AG04450 (cell line): ENCODE data around the gene MSH5. TPM values are rescaled to one million over a fixed set of nuclear protein-coding genes. Genes with fewer than 3 reads are reported as not detected.

ENCODE experiments used
- CTCF ChIA-PET: fragments of 300-600, 350-600 bp; formaldehyde crosslinking; extraction: SDS; loops from one replicate; lab custom pipeline; 2022; ENCODE audit warnings: antibody characterized with exemption, inconsistent platforms; lab: Charles Lee
- POLR2A ChIA-PET: fragments of 350-600 bp; formaldehyde crosslinking; extraction: SDS; loops from one replicate; lab custom pipeline; 2021; ENCODE audit warnings: antibody characterized with exemption, inconsistent platforms; lab: Yijun Ruan, JAX
- DNase-seq: peaks from one replicate; pipeline ENCODE4 v3.0.0-alpha.2; 2011; ENCODE audit warnings: low read depth, low spot score
- H3K27ac ChIP-seq: one replicate; pipeline ENCODE4 v1.5.1; 2012; ENCODE audit warnings: low read depth, low read length, control low read depth
- H3K27me3 ChIP-seq: one replicate; pipeline ENCODE4 v1.6.0; 2012; ENCODE audit warnings: low read length; ENCODE audit not compliant: control insufficient read depth, insufficient read depth
- H3K4me3 ChIP-seq: 2 replicates; pipeline ENCODE4 v1.5.1; 2011; ENCODE audit warnings: mild to moderate bottlenecking, low read depth, low read length, control low read depth
- H3K9me3 ChIP-seq: 2 replicates; pipeline ENCODE4 v1.5.1; 2012; ENCODE audit warnings: low read length; ENCODE audit not compliant: control insufficient read depth, insufficient read depth
- polyA plus RNA-seq: library from polyadenylated mRNA; depleted of rRNA; stranded (reverse); fragments of >200 nt; gene quantifications from 2 replicates; pipeline ENCODE4 v1.2.3, GENCODE V29; 2011
- TF ChIP-seq, protein P1 (sequence below): IDR thresholded peaks from 2 replicates; pipeline ENCODE4 v1.5.1; 2011; ENCODE audit warnings: low read depth, low read length, control low read depth, inconsistent platforms

The MSH5 gene
- polyA plus RNA-seq, 1 experiment: 6.4 TPM

DNA sequence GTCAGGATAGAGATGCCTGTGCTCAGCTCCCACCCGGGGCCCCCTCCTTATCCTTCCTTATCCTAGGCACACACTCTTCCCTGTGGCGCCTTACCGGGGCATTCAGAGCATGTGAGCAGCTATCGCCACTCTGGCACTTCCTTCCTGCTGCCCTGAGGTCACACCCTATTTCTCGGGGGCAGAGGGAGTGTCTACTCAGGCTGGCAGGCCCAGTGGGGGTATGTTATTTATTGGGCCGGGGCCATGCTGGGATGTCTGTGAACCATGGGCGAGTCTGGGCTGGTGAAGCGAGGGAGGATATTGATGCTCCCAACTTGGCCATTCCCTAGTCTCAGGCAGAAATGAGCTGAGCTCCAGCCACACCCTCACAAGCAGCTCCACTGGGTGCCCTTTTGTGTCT is 28.6 kb upstream of the MSH5 start:
- H3K4me3 ChIP-seq: no peak overlapping the region
- POLR2A ChIA-PET: no interaction called here
- no peaks in the 10 kb centered on the region for H3K9me3 ChIP-seq
- no peak overlapping the region for H3K27ac ChIP-seq
- no peak for DNase-seq
- peaks cover 31% of the 10 kb centered on the region for H3K27me3 ChIP-seq
- TF ChIP-seq, protein P1, sequence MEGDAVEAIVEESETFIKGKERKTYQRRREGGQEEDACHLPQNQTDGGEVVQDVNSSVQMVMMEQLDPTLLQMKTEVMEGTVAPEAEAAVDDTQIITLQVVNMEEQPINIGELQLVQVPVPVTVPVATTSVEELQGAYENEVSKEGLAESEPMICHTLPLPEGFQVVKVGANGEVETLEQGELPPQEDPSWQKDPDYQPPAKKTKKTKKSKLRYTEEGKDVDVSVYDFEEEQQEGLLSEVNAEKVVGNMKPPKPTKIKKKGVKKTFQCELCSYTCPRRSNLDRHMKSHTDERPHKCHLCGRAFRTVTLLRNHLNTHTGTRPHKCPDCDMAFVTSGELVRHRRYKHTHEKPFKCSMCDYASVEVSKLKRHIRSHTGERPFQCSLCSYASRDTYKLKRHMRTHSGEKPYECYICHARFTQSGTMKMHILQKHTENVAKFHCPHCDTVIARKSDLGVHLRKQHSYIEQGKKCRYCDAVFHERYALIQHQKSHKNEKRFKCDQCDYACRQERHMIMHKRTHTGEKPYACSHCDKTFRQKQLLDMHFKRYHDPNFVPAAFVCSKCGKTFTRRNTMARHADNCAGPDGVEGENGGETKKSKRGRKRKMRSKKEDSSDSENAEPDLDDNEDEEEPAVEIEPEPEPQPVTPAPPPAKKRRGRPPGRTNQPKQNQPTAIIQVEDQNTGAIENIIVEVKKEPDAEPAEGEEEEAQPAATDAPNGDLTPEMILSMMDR: no peak
- CTCF ChIA-PET: interaction anchor here (0.7 to 1.0 kb wide), 2 partner anchors 18 to 268 kb away, joined by 4 to 5 read pairs; no protein-coding TSS in a partner anchor

DNA sequence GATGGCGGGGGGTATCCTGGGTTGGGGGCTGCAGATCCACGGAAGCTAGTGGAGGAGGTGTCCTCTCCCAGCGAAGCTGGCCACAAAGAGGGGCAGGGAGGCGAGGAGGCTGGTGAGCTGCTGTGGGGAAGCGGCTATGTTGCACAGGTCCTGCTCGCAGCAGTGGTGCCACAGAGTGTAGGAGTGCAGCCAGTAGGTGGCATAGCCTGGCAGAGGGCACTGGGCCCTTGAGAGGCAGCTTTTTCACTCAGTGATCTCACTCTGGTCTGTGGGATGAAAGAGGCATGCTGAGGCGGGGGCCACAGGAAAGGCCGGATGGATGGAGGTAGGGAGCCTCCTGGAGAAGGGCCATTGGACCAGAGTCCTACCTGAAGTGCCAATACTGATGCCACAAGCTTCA is 27.5 kb upstream of the MSH5 start:
- no peaks in the 10 kb centered on the region for H3K9me3 ChIP-seq
- no peak for DNase-seq
- ChIA-PET POLR2A (no interaction called here), CTCF (interaction anchor here (1.5 to 2.2 kb wide), 2 partner anchors 9 to 79 kb away, joined by 4 to 6 read pairs; partner anchors contain the start of gene ABHD16A)
- peaks cover 33% of the 10 kb centered on the region for H3K27me3 ChIP-seq
- no peak overlapping the region for H3K27ac ChIP-seq
- TF ChIP-seq, protein P1: no peak
- no peak overlapping the region for H3K4me3 ChIP-seq

DNA sequence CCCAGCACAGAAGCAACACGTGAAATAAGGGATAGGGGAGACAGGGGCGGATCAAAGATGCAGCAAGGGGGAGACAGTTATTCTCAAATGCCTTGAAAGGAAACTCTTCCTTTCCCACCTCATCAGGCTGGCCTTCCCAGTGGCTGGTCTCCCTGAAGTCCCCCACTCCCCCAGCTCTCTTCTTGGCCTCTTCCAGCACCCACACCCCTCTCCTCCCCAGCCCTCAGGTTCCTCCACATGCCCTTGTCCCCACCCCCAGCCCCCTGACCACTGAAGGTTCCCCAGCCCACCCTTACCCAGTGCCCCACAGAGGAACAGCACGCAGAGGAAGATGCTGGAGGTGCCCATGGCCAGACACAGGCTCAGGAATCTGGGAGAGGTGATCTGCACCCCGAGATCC is 26.3 kb upstream of the MSH5 start:
- POLR2A ChIA-PET: interaction anchor here (0.8 to 1.1 kb wide), 2 partner anchors 10 to 114 kb away, joined by 3 read pairs; partner anchors contain the start of gene HSPA1B
- TF ChIP-seq, protein P1: no peak
- H3K27me3 ChIP-seq: peaks cover 34% of the 10 kb centered on the region
- no peaks in the 10 kb centered on the region for H3K9me3 ChIP-seq
- no peak overlapping the region for H3K27ac ChIP-seq
- no peak overlapping the region for H3K4me3 ChIP-seq
- CTCF ChIA-PET: interaction anchor here (1.5 to 2.2 kb wide), 2 partner anchors 10 to 78 kb away, joined by 4 to 6 read pairs; partner anchors contain the start of gene ABHD16A
- no peak for DNase-seq

DNA sequence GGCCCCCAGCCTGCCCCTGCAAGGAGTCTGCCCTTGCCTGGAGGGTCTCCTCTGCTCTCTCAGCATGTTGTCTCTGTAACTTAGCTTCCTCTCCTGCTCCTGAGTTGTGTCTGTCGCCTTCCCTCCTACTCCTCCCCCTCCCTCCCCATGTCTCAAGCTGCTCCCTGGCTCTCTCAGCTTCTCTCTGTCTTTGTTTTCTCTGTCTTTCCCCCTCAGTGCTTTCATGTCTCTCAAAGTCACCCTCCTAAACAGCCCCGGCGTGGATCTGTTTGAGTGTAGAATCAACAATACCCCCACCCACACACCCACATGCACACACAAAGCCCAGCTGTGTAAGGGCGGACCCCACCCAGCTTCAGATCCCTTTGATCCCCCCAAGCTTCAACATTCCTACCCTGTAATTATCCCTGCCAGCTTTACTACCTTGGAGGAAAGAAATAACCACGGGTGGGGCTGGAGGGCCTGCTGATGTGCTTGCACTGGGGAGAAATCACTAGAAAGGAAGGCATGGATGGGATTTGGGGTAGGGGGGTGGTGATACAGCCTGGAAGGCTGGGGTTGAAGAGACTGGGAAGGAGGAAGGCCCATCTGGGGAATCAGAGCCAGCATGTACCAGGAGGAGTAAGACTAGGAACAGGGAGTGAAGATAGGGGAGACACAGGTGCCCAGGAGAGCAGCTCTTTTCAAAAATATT is 25.7 kb upstream of the MSH5 start:
- no peak overlapping the region for H3K27ac ChIP-seq
- CTCF ChIA-PET: interaction anchor here (1.4 to 2.2 kb wide), 2 partner anchors 10 to 82 kb away, joined by 3 to 6 read pairs; partner anchors contain the start of genes ABHD16A and VARS1
- POLR2A ChIA-PET: interaction anchor here (0.7 to 1.1 kb wide), 3 partner anchors 10 to 113 kb away, joined by 3 to 5 read pairs (median 3); partner anchors contain the start of gene HSPA1B
- DNase-seq: no peak
- TF ChIP-seq, protein P1: no peak
- H3K4me3 ChIP-seq: no peak overlapping the region
- H3K9me3 ChIP-seq: no peaks in the 10 kb centered on the region
- peaks cover 37% of the 10 kb centered on the region for H3K27me3 ChIP-seq
